SK-N-SH treated with all-trans-retinoic acid at 6 μM for 48 hours (cell line): ENCODE results near the gene SEC31B.

Experiments used
- ARNTL ChIP-seq: fragments of 450-650 bp; formaldehyde crosslinking; IDR thresholded peaks from 2 replicates; pipeline ENCODE4 v1.5.0; 2020; ENCODE audit warnings: low read depth, mild to moderate bottlenecking, moderate library complexity, borderline replicate concordance
- ISL1 ChIP-seq: fragments of 250-450 bp; sonication (Bioruptor Pico); IDR thresholded peaks from 2 replicates; pipeline ENCODE4 v2.1.2; 2022; ENCODE audit warnings: mild to moderate bottlenecking, moderate library complexity
- SNAI2 ChIP-seq: fragments of 250-450 bp; sonication (Bioruptor Pico); IDR thresholded peaks from 2 replicates; pipeline ENCODE4 v1.5.0; 2020; ENCODE audit warnings: mild to moderate bottlenecking, moderate library complexity
- TCF4 ChIP-seq: fragments of 250-450 bp; sonication (Bioruptor Pico); IDR thresholded peaks from 2 replicates; pipeline ENCODE4 v1.8.0; 2021; ENCODE audit warnings: mild to moderate bottlenecking, moderate library complexity, borderline replicate concordance
- ZC3H10 ChIP-seq: fragments of 250-450 bp; sonication (Bioruptor Pico); IDR thresholded peaks from 2 replicates; pipeline ENCODE4 v1.5.1; 2021; ENCODE audit warnings: mild to moderate bottlenecking, moderate library complexity
- ZFP3 ChIP-seq: fragments of 250-450 bp; sonication (Bioruptor Pico); IDR thresholded peaks from 2 replicates; pipeline ENCODE4 v1.5.0; 2020; ENCODE audit warnings: mild to moderate bottlenecking, moderate library complexity
- TF ChIP-seq, protein P1 (sequence below): fragments of 250-450 bp; sonication (Bioruptor Pico); IDR thresholded peaks from 2 replicates; pipeline ENCODE4 v1.5.0; 2020; ENCODE audit warnings: mild to moderate bottlenecking, moderate library complexity
- TF ChIP-seq, protein P2 (sequence below): fragments of 250-450 bp; sonication (Bioruptor Pico); IDR thresholded peaks from 2 replicates; pipeline ENCODE4 v1.8.0; 2021; ENCODE audit warnings: low read depth, mild to moderate bottlenecking, moderate library complexity, borderline replicate concordance
- TF ChIP-seq, protein P3 (sequence below): fragments of 250-450 bp; sonication (Bioruptor Pico); IDR thresholded peaks from 2 replicates; pipeline ENCODE4 v1.5.1; 2021; ENCODE audit warnings: mild to moderate bottlenecking, moderate library complexity
- TF ChIP-seq, protein P4 (sequence below): fragments of 250-450 bp; sonication (Bioruptor Pico); IDR thresholded peaks from 2 replicates; pipeline ENCODE4 v1.8.0; 2020; ENCODE audit warnings: mild to moderate bottlenecking, moderate library complexity, borderline replicate concordance
- TF ChIP-seq, protein P5 (sequence below): fragments of 250-450 bp; sonication (Bioruptor Pico); IDR thresholded peaks from 2 replicates; pipeline ENCODE4 v1.5.1; 2020; ENCODE audit warnings: low read depth, mild to moderate bottlenecking, moderate library complexity

DNA sequence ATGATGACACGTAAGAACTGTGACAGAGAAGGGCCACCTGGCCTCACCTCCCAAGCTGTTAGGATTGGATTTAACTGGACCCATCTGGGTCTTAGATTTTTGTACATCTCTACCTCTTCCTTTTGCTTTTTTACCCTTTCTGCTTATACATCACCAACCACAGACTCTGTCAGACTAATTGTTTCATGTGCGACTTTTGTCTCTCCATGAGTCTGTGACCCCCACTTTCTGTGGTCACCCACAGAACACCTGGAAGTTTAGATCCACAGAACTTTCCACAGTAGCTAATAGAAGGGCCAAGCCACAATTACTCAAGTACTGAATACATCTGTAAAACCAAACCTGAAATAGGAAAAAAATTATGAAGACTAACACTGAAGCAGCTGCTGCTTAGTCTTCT, 23.1 kb downstream of the SEC31B start:
- TF ChIP-seq SNAI2 (CRISPR knock-in tag): no peak
- TF ChIP-seq ZC3H10 (CRISPR knock-in tag): no peak
- TF ChIP-seq, protein P1, sequence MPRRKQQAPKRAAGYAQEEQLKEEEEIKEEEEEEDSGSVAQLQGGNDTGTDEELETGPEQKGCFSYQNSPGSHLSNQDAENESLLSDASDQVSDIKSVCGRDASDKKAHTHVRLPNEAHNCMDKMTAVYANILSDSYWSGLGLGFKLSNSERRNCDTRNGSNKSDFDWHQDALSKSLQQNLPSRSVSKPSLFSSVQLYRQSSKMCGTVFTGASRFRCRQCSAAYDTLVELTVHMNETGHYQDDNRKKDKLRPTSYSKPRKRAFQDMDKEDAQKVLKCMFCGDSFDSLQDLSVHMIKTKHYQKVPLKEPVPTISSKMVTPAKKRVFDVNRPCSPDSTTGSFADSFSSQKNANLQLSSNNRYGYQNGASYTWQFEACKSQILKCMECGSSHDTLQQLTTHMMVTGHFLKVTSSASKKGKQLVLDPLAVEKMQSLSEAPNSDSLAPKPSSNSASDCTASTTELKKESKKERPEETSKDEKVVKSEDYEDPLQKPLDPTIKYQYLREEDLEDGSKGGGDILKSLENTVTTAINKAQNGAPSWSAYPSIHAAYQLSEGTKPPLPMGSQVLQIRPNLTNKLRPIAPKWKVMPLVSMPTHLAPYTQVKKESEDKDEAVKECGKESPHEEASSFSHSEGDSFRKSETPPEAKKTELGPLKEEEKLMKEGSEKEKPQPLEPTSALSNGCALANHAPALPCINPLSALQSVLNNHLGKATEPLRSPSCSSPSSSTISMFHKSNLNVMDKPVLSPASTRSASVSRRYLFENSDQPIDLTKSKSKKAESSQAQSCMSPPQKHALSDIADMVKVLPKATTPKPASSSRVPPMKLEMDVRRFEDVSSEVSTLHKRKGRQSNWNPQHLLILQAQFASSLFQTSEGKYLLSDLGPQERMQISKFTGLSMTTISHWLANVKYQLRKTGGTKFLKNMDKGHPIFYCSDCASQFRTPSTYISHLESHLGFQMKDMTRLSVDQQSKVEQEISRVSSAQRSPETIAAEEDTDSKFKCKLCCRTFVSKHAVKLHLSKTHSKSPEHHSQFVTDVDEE: no peak
- TF ChIP-seq, protein P2, sequence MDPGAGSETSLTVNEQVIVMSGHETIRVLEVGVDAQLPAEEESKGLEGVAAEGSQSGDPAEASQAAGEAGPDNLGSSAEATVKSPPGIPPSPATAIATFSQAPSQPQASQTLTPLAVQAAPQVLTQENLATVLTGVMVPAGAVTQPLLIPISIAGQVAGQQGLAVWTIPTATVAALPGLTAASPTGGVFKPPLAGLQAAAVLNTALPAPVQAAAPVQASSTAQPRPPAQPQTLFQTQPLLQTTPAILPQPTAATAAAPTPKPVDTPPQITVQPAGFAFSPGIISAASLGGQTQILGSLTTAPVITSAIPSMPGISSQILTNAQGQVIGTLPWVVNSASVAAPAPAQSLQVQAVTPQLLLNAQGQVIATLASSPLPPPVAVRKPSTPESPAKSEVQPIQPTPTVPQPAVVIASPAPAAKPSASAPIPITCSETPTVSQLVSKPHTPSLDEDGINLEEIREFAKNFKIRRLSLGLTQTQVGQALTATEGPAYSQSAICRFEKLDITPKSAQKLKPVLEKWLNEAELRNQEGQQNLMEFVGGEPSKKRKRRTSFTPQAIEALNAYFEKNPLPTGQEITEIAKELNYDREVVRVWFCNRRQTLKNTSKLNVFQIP (CRISPR knock-in tag): no peak
- TF ChIP-seq, protein P3, sequence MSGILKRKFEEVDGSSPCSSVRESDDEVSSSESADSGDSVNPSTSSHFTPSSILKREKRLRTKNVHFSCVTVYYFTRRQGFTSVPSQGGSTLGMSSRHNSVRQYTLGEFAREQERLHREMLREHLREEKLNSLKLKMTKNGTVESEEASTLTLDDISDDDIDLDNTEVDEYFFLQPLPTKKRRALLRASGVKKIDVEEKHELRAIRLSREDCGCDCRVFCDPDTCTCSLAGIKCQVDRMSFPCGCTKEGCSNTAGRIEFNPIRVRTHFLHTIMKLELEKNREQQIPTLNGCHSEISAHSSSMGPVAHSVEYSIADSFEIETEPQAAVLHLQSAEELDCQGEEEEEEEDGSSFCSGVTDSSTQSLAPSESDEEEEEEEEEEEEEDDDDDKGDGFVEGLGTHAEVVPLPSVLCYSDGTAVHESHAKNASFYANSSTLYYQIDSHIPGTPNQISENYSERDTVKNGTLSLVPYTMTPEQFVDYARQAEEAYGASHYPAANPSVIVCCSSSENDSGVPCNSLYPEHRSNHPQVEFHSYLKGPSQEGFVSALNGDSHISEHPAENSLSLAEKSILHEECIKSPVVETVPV (CRISPR knock-in tag): no peak
- TF ChIP-seq, protein P4, sequence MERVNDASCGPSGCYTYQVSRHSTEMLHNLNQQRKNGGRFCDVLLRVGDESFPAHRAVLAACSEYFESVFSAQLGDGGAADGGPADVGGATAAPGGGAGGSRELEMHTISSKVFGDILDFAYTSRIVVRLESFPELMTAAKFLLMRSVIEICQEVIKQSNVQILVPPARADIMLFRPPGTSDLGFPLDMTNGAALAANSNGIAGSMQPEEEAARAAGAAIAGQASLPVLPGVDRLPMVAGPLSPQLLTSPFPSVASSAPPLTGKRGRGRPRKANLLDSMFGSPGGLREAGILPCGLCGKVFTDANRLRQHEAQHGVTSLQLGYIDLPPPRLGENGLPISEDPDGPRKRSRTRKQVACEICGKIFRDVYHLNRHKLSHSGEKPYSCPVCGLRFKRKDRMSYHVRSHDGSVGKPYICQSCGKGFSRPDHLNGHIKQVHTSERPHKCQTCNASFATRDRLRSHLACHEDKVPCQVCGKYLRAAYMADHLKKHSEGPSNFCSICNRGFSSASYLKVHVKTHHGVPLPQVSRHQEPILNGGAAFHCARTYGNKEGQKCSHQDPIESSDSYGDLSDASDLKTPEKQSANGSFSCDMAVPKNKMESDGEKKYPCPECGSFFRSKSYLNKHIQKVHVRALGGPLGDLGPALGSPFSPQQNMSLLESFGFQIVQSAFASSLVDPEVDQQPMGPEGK (CRISPR knock-in tag): no peak
- TF ChIP-seq TCF4 (CRISPR knock-in tag): no peak
- no peak for TF ChIP-seq ZFP3 (CRISPR knock-in tag)
- TF ChIP-seq, protein P5, sequence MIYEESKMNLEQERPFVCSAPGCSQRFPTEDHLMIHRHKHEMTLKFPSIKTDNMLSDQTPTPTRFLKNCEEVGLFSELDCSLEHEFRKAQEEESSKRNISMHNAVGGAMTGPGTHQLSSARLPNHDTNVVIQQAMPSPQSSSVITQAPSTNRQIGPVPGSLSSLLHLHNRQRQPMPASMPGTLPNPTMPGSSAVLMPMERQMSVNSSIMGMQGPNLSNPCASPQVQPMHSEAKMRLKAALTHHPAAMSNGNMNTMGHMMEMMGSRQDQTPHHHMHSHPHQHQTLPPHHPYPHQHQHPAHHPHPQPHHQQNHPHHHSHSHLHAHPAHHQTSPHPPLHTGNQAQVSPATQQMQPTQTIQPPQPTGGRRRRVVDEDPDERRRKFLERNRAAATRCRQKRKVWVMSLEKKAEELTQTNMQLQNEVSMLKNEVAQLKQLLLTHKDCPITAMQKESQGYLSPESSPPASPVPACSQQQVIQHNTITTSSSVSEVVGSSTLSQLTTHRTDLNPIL (CRISPR knock-in tag): no peak
- no peak for TF ChIP-seq ARNTL (CRISPR knock-in tag)
- TF ChIP-seq ISL1 (CRISPR knock-in tag): no peak
